DMS53 (cell line): ENCODE results near the gene NKX3-2.

Experiments
- DNase-seq: peaks from one replicate; lab custom pipeline; 2025; lab: John Stamatoyannopoulos, UW

Gene NKX3-2

DNA sequence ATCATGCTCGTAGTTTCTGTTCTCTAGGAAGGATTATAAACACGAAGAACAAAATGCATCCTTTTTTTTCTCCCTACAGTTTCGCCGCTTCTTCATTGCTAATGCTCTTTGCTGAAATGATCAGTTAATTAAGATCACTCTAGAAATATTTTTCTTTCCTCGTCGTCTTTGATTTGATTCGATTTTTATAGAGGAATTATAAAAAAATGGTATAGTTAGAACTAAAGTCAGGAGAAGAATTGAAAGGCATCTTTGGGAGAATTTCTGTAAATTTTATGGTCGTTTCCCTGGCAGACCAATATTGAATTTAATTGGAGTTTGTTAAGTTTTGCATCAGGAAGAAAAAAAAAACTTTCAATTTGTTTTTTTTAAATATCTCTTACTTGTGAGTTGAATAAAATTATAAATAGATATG lies 1.1 kb upstream of the NKX3-2 start:
- no peak for DNase-seq

DNA sequence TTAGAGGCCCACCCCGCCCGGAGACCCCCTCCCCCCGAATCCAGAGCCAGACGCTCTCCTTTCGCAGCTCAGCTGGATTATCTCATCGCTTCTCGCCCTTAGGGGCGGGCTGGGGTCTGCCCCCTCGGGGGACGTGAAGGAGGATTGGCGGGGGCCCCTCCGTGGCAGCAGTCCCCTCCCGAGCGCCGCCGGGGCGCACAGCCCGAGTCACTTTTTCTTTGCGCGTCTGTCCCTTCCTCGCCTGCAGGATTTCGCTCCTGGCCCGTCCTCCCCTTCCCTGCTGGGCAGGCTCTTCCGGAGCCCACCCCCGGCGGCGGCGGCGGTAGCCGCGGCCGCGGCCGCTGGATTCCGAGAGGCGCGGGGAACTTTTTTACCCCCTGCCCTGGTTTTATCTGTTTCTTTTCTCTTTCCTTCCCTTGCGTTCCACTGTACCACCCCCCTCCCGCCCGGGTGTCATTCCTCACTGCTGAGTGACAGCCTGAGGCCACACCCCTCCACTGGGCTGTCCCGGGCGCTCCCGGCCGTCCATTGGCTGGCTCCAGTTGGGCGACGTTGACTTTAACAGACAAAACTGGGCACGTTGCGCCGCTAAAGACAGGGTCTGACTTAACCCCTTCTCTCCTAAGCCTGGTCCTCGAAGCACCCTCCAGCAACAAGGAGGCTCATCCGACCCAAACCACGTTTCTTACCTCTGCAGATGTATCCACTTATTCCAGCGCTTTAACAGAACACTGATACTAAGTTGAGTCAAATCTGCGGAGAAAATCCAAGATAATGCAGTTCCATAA lies 492 bp upstream of the NKX3-2 start:
- DNase-seq = peak; percentile 89

- peak; percentile 65 for DNase-seq
Observed at GRCh38 chr4:13543032-13543838, 1.1 kb downstream of the NKX3-2 start.

DNA sequence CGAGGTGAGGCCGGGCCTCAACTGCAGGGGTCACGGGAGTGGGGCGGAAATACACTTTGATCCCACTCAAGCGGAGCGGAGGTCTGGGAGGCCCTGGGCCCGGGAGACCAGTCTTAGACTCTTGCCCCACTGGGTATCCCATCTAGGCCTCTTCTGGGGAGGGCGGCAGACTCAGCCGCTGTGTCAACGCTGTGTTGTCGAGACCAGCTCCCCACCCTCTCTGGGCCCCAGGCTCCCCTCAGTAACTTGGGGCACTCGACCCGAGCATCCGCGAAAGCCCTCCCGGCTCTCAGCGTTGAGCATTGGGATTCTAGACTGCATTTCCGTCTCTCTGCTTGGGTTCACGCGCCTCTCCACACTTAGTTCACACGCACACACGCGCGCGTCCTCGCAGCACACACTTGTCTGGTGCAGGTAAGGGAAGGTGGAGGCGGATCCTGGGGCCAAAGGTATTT lies 1.7 kb downstream of the NKX3-2 start:
- no peak for DNase-seq

GRCh38 chr4:13541720-13542576 lies 2.4 kb downstream of the NKX3-2 start:
- peak; percentile 95 for DNase-seq

- DNase-seq = no peak
Observed at GRCh38 chr4:13541176-13541604, 3.1 kb downstream of the NKX3-2 start.

- no peak for DNase-seq
Observed at GRCh38 chr4:13540446-13541175, 3.7 kb downstream of the NKX3-2 start.

- peak; percentile 42 for DNase-seq
Observed at GRCh38 chr4:13539619-13540445, 4.5 kb downstream of the NKX3-2 start.

- peak; percentile 38 for DNase-seq
Observed at GRCh38 chr4:13539047-13539618, 5.2 kb downstream of the NKX3-2 start.

DNA sequence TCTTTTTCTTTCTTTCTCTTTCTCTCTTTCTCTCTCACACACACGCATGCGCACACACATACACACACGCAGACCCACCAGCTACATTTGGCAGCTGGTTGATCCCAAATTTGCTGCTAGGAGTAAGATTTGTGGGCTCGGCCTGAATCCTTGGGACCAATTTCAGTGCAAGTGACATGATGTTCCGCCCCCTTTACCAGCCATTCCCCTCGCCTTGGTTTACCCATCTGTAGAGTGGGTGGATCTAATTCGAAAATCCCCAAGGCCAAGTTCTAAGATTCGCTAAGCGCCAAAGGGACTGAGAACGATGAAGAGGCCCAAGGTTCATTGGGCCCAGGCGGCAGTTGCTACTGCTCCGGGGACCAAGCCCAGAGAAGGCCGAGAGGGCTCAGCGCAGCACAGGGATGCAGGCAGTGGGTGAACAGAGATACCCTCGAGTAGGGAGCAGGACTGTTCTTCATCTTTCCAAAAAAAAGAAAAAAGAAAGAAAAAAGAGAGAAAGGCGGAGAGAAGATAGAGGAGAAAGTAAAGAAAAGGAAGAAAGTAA lies 5.8 kb downstream of the NKX3-2 start:
- DNase-seq = no peak

GRCh38 chr4:13537832-13538177 lies 6.5 kb downstream of the NKX3-2 start:
- peak; percentile 21 for DNase-seq

DNA sequence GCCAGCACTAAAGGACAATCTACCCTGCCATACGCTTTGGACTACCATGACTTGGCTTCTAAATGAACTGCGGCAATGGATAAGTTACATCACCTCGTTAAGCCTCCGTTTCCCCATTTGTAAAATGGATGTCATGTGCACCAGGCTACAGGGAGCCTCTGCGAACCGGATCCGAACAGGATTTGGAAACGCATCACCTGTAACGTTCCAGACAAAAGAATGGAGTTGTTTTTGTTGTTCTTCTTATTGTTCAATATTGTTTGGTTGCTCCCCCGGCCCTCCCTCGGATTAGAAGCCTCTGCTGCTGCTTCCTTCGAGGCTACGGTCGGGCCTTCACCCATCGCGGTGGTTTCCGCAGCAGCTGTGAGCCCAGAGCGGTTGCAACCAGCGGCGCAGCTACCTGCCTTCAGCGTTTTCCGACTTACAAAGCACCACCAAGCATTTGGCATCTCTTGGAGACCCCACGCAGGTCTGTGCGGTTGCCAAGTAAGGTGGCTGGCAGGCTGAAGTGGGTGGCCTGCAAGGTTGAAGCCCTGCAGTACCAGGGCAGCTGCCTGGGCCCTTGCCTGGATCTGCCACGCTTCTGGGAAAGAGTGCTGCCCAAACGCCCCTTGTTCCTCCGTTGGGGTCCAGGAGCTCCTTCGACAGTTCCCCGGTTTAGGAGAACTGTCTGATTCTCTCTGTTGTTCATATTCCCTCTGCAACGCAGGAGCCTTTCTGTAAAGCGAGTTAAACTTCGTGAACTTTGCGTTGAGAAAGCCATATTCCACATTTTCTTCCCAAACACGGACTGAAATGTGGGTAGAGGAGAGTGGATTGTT lies 7.1 kb downstream of the NKX3-2 start:
- no peak for DNase-seq

DNA sequence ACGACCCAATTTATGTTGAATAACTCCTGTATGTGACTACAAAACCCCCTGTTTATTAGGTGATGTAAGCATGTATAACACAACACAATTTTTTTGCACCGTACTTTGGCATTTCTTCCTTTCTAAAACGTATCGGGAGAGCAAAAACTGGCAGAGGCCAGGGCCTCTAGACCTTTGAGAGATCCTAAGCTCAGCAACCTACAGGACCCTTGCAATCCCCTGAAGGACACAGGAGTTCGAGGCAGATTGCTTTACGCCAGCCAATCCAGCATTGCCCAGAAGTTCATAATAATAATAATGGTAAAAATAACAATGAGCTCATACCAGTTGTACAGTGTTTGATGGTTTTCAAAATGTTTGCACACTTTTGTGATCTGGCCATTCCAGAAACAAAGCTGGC lies 7.7 kb downstream of the NKX3-2 start:
- no peak for DNase-seq

DNA sequence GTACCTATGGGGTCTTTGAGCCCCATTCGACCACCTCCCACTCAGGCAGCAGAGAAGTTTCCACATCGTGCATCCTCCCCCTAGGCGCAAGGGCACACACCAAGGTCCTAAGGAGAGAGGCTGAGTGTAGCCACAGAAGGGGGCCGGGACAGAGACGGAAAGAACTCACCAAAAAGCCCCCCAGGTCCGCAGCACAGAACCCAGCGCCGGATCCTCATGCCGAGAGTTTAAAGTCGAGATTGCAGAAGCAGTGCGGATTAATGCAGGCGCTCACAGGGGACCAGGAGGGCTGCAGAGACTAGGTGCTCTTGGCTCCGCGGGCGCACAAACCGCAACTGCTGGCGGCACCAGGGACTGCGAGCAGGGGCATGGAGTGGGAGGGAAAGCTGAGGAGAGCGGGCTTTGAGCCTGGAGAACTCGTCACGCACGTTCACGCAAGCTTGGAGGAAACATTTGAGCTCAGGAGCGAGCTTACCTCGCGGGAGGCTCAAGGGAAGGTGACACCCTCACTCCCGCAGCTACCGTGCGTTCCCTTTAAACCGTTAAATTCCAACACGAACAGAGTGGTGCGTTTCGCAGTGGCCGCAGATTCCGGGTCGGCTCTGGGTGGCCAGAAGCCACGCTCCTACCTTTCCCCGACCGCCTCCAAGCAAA lies 8.5 kb downstream of the NKX3-2 start:
- DNase-seq = peak; percentile 55

DNA sequence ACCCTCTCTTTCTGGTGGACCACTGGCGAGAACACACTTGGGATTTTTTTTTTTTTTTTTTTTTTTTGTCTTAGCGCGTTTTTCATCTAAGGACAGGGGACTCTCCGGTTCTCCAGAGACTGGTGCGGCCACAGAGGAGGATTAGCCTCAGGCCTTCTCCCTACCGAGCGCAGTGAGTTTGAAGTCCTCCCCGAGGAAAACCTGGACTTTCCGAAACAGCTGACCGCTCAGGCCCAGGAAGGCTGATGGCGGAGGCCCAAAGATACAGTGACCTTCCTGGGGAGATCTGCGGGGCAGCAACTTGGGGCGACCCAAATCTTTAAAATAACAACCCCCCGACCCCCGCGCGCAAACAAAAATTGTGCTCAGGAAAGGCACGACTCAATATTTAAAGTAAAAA lies 9.2 kb downstream of the NKX3-2 start:
- DNase-seq = no peak

- no peak for DNase-seq
Observed at GRCh38 chr4:13534344-13535063, 9.8 kb downstream of the NKX3-2 start.

GRCh38 chr4:13533670-13534343 lies 10.5 kb downstream of the NKX3-2 start:
- no peak for DNase-seq
